Measurements from ENCODE around the gene ZNF862.

Gene ZNF862

GRCh38 chr7:149838224-149838991 is at the start of gene ZNF862:
TSS of gene ZNF862 (plus strand) at chr7:149838375. CDS start at chr7:149838612, 237 bp downstream.
- H3K4me1 Mint-ChIP-seq (ENCODE audit: low read depth), result peaks cover 22% of the 10 kb centered on the region
- no peaks in the 10 kb centered on the region for H3K36me3 Mint-ChIP-seq (ENCODE audit: low read depth)
- H3K9me3 Mint-ChIP-seq, result no peaks in the 10 kb centered on the region
- intact Hi-C loops (cut with micrococcal nuclease), result loop anchor here (1.0 to 5.0 kb wide), 2 partner anchors 34 to 66 kb away; partner anchors contain the start of gene ZNF467
- H3K27me3 Mint-ChIP-seq, result peaks cover 11% of the 10 kb centered on the region
- peak within 1 kb of the TSS; percentile 72 for H3K27ac Mint-ChIP-seq
- peak within 1 kb of the TSS; percentile 80 for H3K4me3 Mint-ChIP-seq

DNA sequence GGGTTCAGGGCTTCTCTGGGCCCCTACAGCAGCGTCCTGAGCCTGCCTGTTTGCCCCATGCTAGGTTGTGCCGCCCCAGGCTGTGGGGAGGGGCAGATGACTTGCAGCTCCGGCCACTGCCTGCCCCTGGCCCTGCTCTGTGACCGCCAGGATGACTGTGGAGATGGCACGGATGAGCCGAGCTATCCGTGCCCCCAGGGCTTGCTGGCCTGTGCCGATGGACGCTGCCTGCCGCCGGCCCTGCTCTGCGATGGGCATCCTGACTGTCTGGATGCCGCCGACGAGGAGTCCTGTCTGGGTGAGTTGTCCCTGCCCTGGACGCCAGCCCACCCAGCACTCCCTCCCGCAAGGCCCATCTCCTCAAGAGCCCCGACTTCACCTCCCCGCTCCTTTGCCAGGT is 49.1 kb upstream of the ZNF862 start:
- peaks cover 6% of the 10 kb centered on the region for H3K4me1 Mint-ChIP-seq (ENCODE audit: low read depth)

DNA sequence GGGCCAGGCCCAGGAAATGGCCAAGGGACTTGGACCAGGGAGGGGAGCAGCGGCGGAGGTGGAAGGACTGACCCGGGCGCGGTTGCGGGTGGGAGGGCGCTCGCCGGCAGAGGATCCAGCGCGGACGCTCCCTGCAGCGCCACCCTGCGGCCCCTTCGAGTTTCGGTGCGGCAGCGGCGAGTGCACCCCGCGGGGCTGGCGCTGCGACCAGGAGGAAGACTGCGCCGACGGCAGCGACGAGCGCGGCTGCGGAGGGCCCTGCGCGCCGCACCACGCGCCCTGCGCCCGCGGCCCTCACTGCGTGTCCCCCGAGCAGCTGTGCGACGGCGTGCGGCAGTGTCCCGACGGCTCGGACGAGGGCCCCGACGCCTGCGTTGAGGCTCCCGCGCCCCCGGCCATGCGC is 48.0 kb upstream of the ZNF862 start:
- Mint-ChIP-seq H3K36me3 (ENCODE audit: low read depth) (no peaks in the 10 kb centered on the region), H3K9me3 (no peaks in the 10 kb centered on the region), H3K27me3 (peaks cover 61% of the 10 kb centered on the region), H3K4me3 (peak overlapping the region; percentile 33), H3K4me1 (ENCODE audit: low read depth) (peaks cover 6% of the 10 kb centered on the region), H3K27ac (no peak overlapping the region)
- intact Hi-C loops (cut with micrococcal nuclease), result loop anchor here (1.0 kb wide), 1 partner anchor 128 kb away; no protein-coding TSS in a partner anchor

More for the DNA sequence above, 49.1 kb upstream of the ZNF862 start:
- intact Hi-C loops (cut with micrococcal nuclease), result no loop called here
- Mint-ChIP-seq H3K27ac (no peak overlapping the region), H3K27me3 (peaks cover 58% of the 10 kb centered on the region), H3K4me3 (no peak overlapping the region), H3K9me3 (no peaks in the 10 kb centered on the region), H3K36me3 (ENCODE audit: low read depth) (no peaks in the 10 kb centered on the region)

DNA sequence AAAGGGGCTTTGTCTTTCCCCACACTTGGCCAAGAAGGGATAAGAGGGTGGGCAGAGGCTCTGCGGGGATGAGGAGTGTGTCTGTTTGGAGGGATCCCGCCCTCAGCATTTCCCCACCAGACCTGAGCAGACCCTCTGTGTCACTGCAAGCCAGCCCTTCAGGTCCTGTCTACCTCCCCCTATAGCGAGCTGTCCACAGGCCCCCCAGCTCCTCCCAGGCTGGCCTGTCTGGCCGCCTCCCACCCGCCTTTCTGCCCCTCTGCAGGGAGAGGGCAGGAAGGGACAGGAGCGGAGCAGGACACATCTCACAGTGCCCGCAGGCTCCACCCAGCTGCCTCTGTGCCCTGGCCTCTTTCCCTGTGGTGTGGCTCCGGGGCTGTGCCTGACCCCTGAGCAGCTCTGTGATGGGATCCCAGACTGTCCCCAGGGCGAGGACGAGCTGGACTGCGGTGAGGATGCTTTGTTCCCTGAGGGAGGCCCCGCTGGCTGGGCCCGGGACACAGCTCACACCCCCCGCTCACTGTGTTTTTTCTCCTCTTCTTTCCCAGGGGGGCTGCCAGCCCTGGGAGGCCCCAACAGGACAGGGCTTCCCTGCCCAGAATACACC is 47.3 kb upstream of the ZNF862 start:
- H3K9me3 Mint-ChIP-seq, result no peaks in the 10 kb centered on the region
- no peak overlapping the region for H3K4me3 Mint-ChIP-seq
- H3K4me1 Mint-ChIP-seq (ENCODE audit: low read depth), result peaks cover 6% of the 10 kb centered on the region
- intact Hi-C loops (cut with micrococcal nuclease), result loop anchor here (1.0 kb wide), 1 partner anchor 129 kb away; no protein-coding TSS in a partner anchor
- H3K36me3 Mint-ChIP-seq (ENCODE audit: low read depth), result no peaks in the 10 kb centered on the region
- H3K27me3 Mint-ChIP-seq, result peaks cover 61% of the 10 kb centered on the region
- no peak overlapping the region for H3K27ac Mint-ChIP-seq

GRCh38 chr7:149791411-149792219 is 46.6 kb upstream of the ZNF862 start:
- Mint-ChIP-seq H3K4me3 (no peak overlapping the region), H3K27me3 (peaks cover 56% of the 10 kb centered on the region), H3K36me3 (ENCODE audit: low read depth) (no peaks in the 10 kb centered on the region), H3K9me3 (no peaks in the 10 kb centered on the region), H3K27ac (no peak overlapping the region), H3K4me1 (ENCODE audit: low read depth) (peaks cover 6% of the 10 kb centered on the region)
- intact Hi-C loops (cut with micrococcal nuclease), result no loop called here

DNA sequence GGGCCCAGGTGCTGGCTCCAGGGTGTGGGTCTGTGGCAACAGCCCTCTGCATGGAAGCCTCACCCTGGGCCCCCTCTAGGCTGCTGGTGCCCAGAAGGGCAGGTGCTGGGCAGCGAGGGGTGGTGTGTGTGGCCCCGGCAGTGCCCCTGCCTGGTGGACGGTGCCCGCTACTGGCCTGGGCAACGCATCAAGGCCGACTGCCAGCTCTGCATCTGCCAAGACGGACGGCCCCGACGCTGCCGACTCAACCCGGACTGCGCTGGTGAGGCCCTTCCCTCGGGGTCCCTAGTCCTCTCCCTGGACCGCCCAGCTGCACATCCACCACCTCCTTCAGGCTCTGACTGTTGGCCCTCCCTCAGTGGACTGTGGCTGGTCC is 46.0 kb upstream of the ZNF862 start:
- no peak overlapping the region for H3K27ac Mint-ChIP-seq
- intact Hi-C loops (cut with micrococcal nuclease), result no loop called here
- no peak overlapping the region for H3K4me3 Mint-ChIP-seq
- peaks cover 54% of the 10 kb centered on the region for H3K27me3 Mint-ChIP-seq
- no peaks in the 10 kb centered on the region for H3K9me3 Mint-ChIP-seq
- H3K36me3 Mint-ChIP-seq (ENCODE audit: low read depth), result no peaks in the 10 kb centered on the region
- H3K4me1 Mint-ChIP-seq (ENCODE audit: low read depth), result peaks cover 6% of the 10 kb centered on the region

GRCh38 chr7:149793261-149793660 is 44.9 kb upstream of the ZNF862 start:
- Mint-ChIP-seq H3K27me3 (peaks cover 45% of the 10 kb centered on the region), H3K4me3 (no peak overlapping the region), H3K36me3 (ENCODE audit: low read depth) (no peaks in the 10 kb centered on the region), H3K9me3 (no peaks in the 10 kb centered on the region), H3K27ac (no peak overlapping the region), H3K4me1 (ENCODE audit: low read depth) (peaks cover 6% of the 10 kb centered on the region)
- intact Hi-C loops (cut with micrococcal nuclease), result no loop called here

DNA sequence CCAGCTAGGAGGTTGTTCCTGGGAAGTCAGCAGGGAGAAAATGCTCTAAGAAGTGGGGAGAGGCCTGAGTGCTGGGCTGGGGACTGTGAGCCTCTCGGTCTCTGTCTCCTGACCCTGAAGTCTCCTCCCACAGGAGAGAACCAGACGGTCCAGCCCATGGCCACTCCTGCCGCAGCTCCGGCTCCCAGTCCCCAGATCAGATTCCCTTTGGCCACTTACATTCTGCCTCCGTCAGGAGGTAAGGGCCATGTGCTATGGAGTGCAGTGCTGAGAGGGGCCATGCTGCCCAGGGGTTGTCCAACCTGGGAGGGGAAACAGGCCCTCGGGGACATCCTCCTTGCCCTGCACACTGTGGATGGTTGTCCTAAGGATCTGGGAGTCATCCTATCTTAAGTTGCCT is 43.5 kb upstream of the ZNF862 start:
- peaks cover 31% of the 10 kb centered on the region for H3K27me3 Mint-ChIP-seq
- peaks cover 5% of the 10 kb centered on the region for H3K4me1 Mint-ChIP-seq (ENCODE audit: low read depth)
- H3K27ac Mint-ChIP-seq, result no peak overlapping the region
- H3K4me3 Mint-ChIP-seq, result no peak overlapping the region
- intact Hi-C loops (cut with micrococcal nuclease), result no loop called here
- H3K9me3 Mint-ChIP-seq, result no peaks in the 10 kb centered on the region
- H3K36me3 Mint-ChIP-seq (ENCODE audit: low read depth), result no peaks in the 10 kb centered on the region

- peaks cover 27% of the 10 kb centered on the region for H3K27me3 Mint-ChIP-seq
- H3K36me3 Mint-ChIP-seq (ENCODE audit: low read depth), result no peaks in the 10 kb centered on the region
- no peak overlapping the region for H3K27ac Mint-ChIP-seq
- no peak overlapping the region for H3K4me3 Mint-ChIP-seq
- intact Hi-C loops (cut with micrococcal nuclease), result no loop called here
- no peaks in the 10 kb centered on the region for H3K9me3 Mint-ChIP-seq
- peaks cover under 1% of the 10 kb centered on the region for H3K4me1 Mint-ChIP-seq (ENCODE audit: low read depth)
Measured at GRCh38 chr7:149795126-149795525, 43.0 kb upstream of the ZNF862 start.

- Mint-ChIP-seq H3K36me3 (ENCODE audit: low read depth) (no peaks in the 10 kb centered on the region), H3K27me3 (peaks cover 17% of the 10 kb centered on the region), H3K4me3 (no peak overlapping the region), H3K9me3 (no peaks in the 10 kb centered on the region), H3K27ac (no peak overlapping the region), H3K4me1 (ENCODE audit: low read depth) (no peaks in the 10 kb centered on the region)
- intact Hi-C loops (cut with micrococcal nuclease), result no loop called here
Measured at GRCh38 chr7:149796287-149796860, 41.8 kb upstream of the ZNF862 start.

DNA sequence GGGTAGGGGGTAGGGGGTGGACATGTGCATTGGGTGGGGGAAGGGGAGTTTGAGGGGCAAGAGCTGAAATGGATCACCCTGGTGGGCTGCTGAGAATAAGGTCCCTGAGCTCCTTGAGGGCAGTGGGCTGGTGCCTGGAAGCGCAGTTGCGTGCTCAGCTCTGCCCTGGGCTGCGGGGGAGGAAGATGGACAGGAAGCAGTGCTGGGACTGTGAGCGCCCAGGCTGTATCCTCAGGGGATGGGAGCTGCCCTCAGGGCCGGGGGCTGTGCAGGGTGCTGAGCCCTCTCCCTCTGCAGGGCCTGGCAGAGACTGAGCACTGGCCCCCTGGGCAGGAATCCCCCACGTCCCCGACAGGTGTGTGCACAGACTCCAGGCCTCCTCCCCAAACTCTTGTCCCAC is 40.4 kb upstream of the ZNF862 start:
- H3K4me3 Mint-ChIP-seq, result no peak overlapping the region
- H3K36me3 Mint-ChIP-seq (ENCODE audit: low read depth), result no peaks in the 10 kb centered on the region
- H3K4me1 Mint-ChIP-seq (ENCODE audit: low read depth), result no peaks in the 10 kb centered on the region
- H3K27me3 Mint-ChIP-seq, result peaks cover 10% of the 10 kb centered on the region
- intact Hi-C loops (cut with micrococcal nuclease), result no loop called here
- no peaks in the 10 kb centered on the region for H3K9me3 Mint-ChIP-seq
- H3K27ac Mint-ChIP-seq, result no peak overlapping the region

- Mint-ChIP-seq H3K4me1 (ENCODE audit: low read depth) (no peaks in the 10 kb centered on the region), H3K27ac (no peak overlapping the region), H3K9me3 (no peaks in the 10 kb centered on the region), H3K36me3 (ENCODE audit: low read depth) (no peaks in the 10 kb centered on the region), H3K27me3 (peaks cover 2% of the 10 kb centered on the region), H3K4me3 (no peak overlapping the region)
- intact Hi-C loops (cut with micrococcal nuclease), result no loop called here
Measured at GRCh38 chr7:149799397-149800168, 38.6 kb upstream of the ZNF862 start.

DNA sequence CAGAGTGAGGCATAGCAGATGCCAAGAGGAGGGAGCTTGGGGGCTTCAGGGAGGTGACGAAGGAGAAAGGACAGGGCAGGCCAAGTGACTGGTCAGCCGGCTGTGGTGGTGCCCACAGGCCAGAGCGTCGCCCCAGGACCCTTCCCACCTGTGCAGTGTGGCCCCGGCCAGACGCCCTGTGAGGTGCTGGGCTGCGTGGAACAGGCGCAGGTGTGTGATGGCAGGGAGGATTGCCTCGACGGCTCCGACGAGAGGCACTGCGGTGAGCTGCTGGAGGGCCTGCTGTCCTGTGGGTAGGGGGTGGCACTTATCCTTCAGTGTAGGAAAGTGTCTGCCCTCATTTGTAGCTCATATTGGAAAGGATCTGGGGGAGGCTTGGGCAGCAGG is 38.0 kb upstream of the ZNF862 start:
- H3K4me1 Mint-ChIP-seq (ENCODE audit: low read depth), result no peaks in the 10 kb centered on the region
- no peaks in the 10 kb centered on the region for H3K27me3 Mint-ChIP-seq
- no peaks in the 10 kb centered on the region for H3K36me3 Mint-ChIP-seq (ENCODE audit: low read depth)
- intact Hi-C loops (cut with micrococcal nuclease), result no loop called here
- no peak overlapping the region for H3K27ac Mint-ChIP-seq
- no peak overlapping the region for H3K4me3 Mint-ChIP-seq
- H3K9me3 Mint-ChIP-seq, result no peaks in the 10 kb centered on the region

All from dendritic cell treated with granulocyte-macrophage colony-stimulating factor and Interleukin-4, amounts not matched to agents 40 ng/mL and 50 ng/mL, for 4 days (primary cell).